ENCODE measurements around the gene NHSL1.

- TF ChIP-seq POLR2AphosphoS5 (IDR thresholded peaks at IDR 0.05) (no peak), CTCF (IDR thresholded peaks at IDR 0.05) (no peak), POLR2A (IDR thresholded peaks at IDR 0.05) (no peak)
Measured at GRCh38 chr6:138446821-138447220, 52.5 kb downstream of the NHSL1 start.

Data from sigmoid colon (tissue), 4 donors.